Caco-2 (cell line): Measurements from ENCODE around the gene SH3BGRL2. TPM values are rescaled to one million over a fixed set of nuclear protein-coding genes. Genes with fewer than 3 reads are reported as not detected.

ENCODE experiments used
- BruUV-seq: library from RNA; stranded (reverse); fragments of 400-500 nt; replicated peaks from 2 replicates; lab custom pipeline; 2021; lab: Mats Ljungman, UMichigan
- CTCF ChIA-PET: fragments of 300-600 bp; sonication (Branson Sonifier 250); formaldehyde crosslinking; loops from one replicate; lab custom pipeline; 2022; ENCODE audit warnings: antibody characterized with exemption; lab: Charles Lee
- POLR2A ChIA-PET: fragments of 300-600 bp; sonication (Branson Sonifier 250); formaldehyde crosslinking; loops from one replicate; lab custom pipeline; 2022; ENCODE audit warnings: antibody characterized with exemption; lab: Charles Lee
- DNase-seq, 2 experiments: peaks; one replicate each; pipeline versions ENCODE4 v3.0.0 to v3.0.0-alpha.2; 2020 to 2022
- H3K27me3 ChIP-seq: replicated peaks from 2 replicates; pipeline ENCODE4 v1.6.0; 2011; ENCODE audit warnings: low read length; ENCODE audit not compliant: control insufficient read depth, insufficient read depth
- H3K36me3 ChIP-seq: 2 replicates; pipeline ENCODE4 v1.5.1; 2011; ENCODE audit warnings: low read length; ENCODE audit not compliant: control insufficient read depth, insufficient read depth
- H3K4me1 ChIP-seq: fragments of 250-450 bp; sonication (Bioruptor Pico); 2 replicates; pipeline ENCODE4 v1.5.1; 2020; ENCODE audit warnings: mild to moderate bottlenecking
- H3K4me3 ChIP-seq: 2 replicates; pipeline ENCODE4 v1.5.1; 2011; ENCODE audit warnings: low read depth, mild to moderate bottlenecking, control low read depth, low read length
- H3K9me3 ChIP-seq: fragments of 250-450 bp; sonication (Bioruptor Pico); 2 replicates; pipeline ENCODE4 v1.5.1; 2020; ENCODE audit warnings: mild to moderate bottlenecking, moderate library complexity
- H3K27ac Mint-ChIP-seq: one replicate; pipeline ENCODE4 v1.8.0; 2022; ENCODE audit warnings: mixed read lengths; ENCODE audit not compliant: unreplicated experiment
- H3K27me3 Mint-ChIP-seq: one replicate; pipeline ENCODE4 v1.8.0; 2022; ENCODE audit warnings: mixed read lengths; ENCODE audit not compliant: insufficient read depth, unreplicated experiment
- H3K36me3 Mint-ChIP-seq: one replicate; pipeline ENCODE4 v1.8.0; 2022; ENCODE audit warnings: mild to moderate bottlenecking, mixed read lengths; ENCODE audit not compliant: insufficient read depth, unreplicated experiment
- H3K4me1 Mint-ChIP-seq: one replicate; pipeline ENCODE4 v1.8.0; 2022; ENCODE audit warnings: low read depth, mixed read lengths; ENCODE audit not compliant: unreplicated experiment
- H3K4me3 Mint-ChIP-seq: one replicate; pipeline ENCODE4 v1.8.0; 2022; ENCODE audit warnings: mild to moderate bottlenecking, moderate library complexity, mixed read lengths; ENCODE audit not compliant: unreplicated experiment
- H3K9me3 Mint-ChIP-seq: one replicate; pipeline ENCODE4 v1.8.0; 2022; ENCODE audit warnings: mixed read lengths; ENCODE audit not compliant: unreplicated experiment
- CTCF ChIP-seq, 2 experiments: fragments of 200-600 bp in 1 of 2; IDR thresholded peaks; 1 replicate in 1 of 2; 2 replicates in 1 of 2; pipeline versions ENCODE4 v1.5.1 to v1.8.0; 2011 to 2022; ENCODE audit warnings: antibody characterized with exemption in 1 of 2, control low read depth in 1 of 2, inconsistent platforms in 1 of 2, low read depth in 1 of 2, low read length in 1 of 2, mild to moderate bottlenecking in 1 of 2, moderate library complexity in 1 of 2; ENCODE audit not compliant: insufficient read depth in 1 of 2, severe bottlenecking in 1 of 2, unreplicated experiment in 1 of 2
- intact Hi-C: fragments of 100-400 bp; cut with micrococcal nuclease; formaldehyde crosslinking; loops from one replicate; pipeline ENCODE4 v1.10.0; 2022; ENCODE audit not compliant: unreplicated experiment
- total RNA-seq: library from RNA; stranded (reverse); gene quantifications from 2 replicates; pipeline ENCODE4 v1.2.3, GENCODE V29; 2022

SH3BGRL2 gene
- total RNA-seq, 1 experiment from 2014 or later: 102 TPM

GRCh38 chr6:79648328-79648727 is 17.2 kb downstream of the SH3BGRL2 start:
- no peak for TF ChIP-seq CTCF (IDR thresholded peaks at IDR 0.05; ENCODE audit: insufficient read depth in 1 of 2, low read depth in 1 of 2, low read length in 1 of 2, severe bottlenecking in 1 of 2, unreplicated experiment in 1 of 2)
- intact Hi-C loops: no loop called here
- no peak overlapping the region for H3K4me3 Mint-ChIP-seq
- H3K36me3 Mint-ChIP-seq: peaks cover 9% of the 10 kb centered on the region
- no TSS peak for BruUV-seq
- DNase-seq: no peak
- no peaks in the 10 kb centered on the region for H3K36me3 ChIP-seq
- H3K9me3 ChIP-seq: no peaks in the 10 kb centered on the region
- no peak overlapping the region for H3K27ac Mint-ChIP-seq
- CTCF ChIA-PET: interaction anchor here (1.3 kb wide), 1 partner anchor 24 kb away, joined by 3 read pairs; no protein-coding TSS in a partner anchor
- no peak overlapping the region for H3K4me3 ChIP-seq
- H3K9me3 Mint-ChIP-seq: no peaks in the 10 kb centered on the region
- H3K4me1 ChIP-seq: peaks cover 19% of the 10 kb centered on the region
- H3K27me3 Mint-ChIP-seq: no peaks in the 10 kb centered on the region
- H3K27me3 ChIP-seq: no peaks in the 10 kb centered on the region
- POLR2A ChIA-PET: no interaction called here
- peaks cover 46% of the 10 kb centered on the region for H3K4me1 Mint-ChIP-seq

- ChIA-PET CTCF (interaction anchor here (1.3 kb wide), 1 partner anchor 24 kb away, joined by 3 read pairs; no protein-coding TSS in a partner anchor), POLR2A (no interaction called here)
- H3K4me3 ChIP-seq: no peak overlapping the region
- H3K36me3 ChIP-seq: no peaks in the 10 kb centered on the region
- H3K4me1 ChIP-seq: peaks cover 19% of the 10 kb centered on the region
- DNase-seq: no peak
- BruUV-seq: no TSS peak
- Mint-ChIP-seq H3K27ac (no peak overlapping the region), H3K9me3 (no peaks in the 10 kb centered on the region), H3K4me3 (no peak overlapping the region), H3K36me3 (peaks cover 8% of the 10 kb centered on the region), H3K4me1 (peaks cover 44% of the 10 kb centered on the region), H3K27me3 (no peaks in the 10 kb centered on the region)
- no peaks in the 10 kb centered on the region for H3K27me3 ChIP-seq
- intact Hi-C loops: no loop called here
- H3K9me3 ChIP-seq: no peaks in the 10 kb centered on the region
- TF ChIP-seq CTCF (IDR thresholded peaks at IDR 0.05; ENCODE audit: insufficient read depth in 1 of 2, low read depth in 1 of 2, low read length in 1 of 2, severe bottlenecking in 1 of 2, unreplicated experiment in 1 of 2): no peak
Observed at GRCh38 chr6:79649016-79649415, 17.9 kb downstream of the SH3BGRL2 start.

GRCh38 chr6:79650950-79651349 is 19.8 kb downstream of the SH3BGRL2 start:
- intact Hi-C loops: no loop called here
- CTCF ChIA-PET: no interaction called here
- TF ChIP-seq CTCF (IDR thresholded peaks at IDR 0.05; ENCODE audit: insufficient read depth in 1 of 2, low read depth in 1 of 2, low read length in 1 of 2, severe bottlenecking in 1 of 2, unreplicated experiment in 1 of 2): no peak
- H3K27me3 ChIP-seq: no peaks in the 10 kb centered on the region
- no peaks in the 10 kb centered on the region for H3K36me3 ChIP-seq
- Mint-ChIP-seq H3K4me3 (no peak overlapping the region), H3K27me3 (no peaks in the 10 kb centered on the region), H3K36me3 (peaks cover 18% of the 10 kb centered on the region), H3K4me1 (peaks cover 43% of the 10 kb centered on the region), H3K27ac (no peak overlapping the region), H3K9me3 (no peaks in the 10 kb centered on the region)
- POLR2A ChIA-PET: no interaction called here
- no peak overlapping the region for H3K4me3 ChIP-seq
- H3K9me3 ChIP-seq: no peaks in the 10 kb centered on the region
- no TSS peak for BruUV-seq
- DNase-seq: no peak
- H3K4me1 ChIP-seq: peaks cover 19% of the 10 kb centered on the region
